Stimulated activated naive CD8-positive, alpha-beta T cell treated with anti-CD3 and anti-CD28 coated beads, Interleukin-15, amount 100 ng/mL, for 72 hours (primary cell): ENCODE results near the gene NGFR.

ENCODE experiments used
- ATAC-seq: fragments of 150-1000 bp; cut with Tn5 transposase; 2 replicates; pipeline ENCODE4 v1.10.0; 2021; ENCODE audit warnings: mild to moderate bottlenecking, moderate library complexity
- DNase-seq, 2 donors: peaks; one replicate each; pipeline ENCODE4 v3.0.0; 2021 to 2022
- H3K27ac Mint-ChIP-seq, 2 donors: one replicate each; pipeline ENCODE4 v1.8.0; 2022; ENCODE audit warnings: mild to moderate bottlenecking in 2 of 2, mixed read lengths in 2 of 2, moderate library complexity in 2 of 2
- H3K27me3 Mint-ChIP-seq: one replicate; pipeline ENCODE4 v1.8.0; 2022; ENCODE audit warnings: mixed read lengths
- H3K4me1 Mint-ChIP-seq: one replicate; pipeline ENCODE4 v1.8.0; 2022; ENCODE audit warnings: mild to moderate bottlenecking, mixed read lengths
- H3K4me3 Mint-ChIP-seq, 2 donors: one replicate each; pipeline ENCODE4 v1.8.0; 2022; ENCODE audit warnings: mild to moderate bottlenecking in 2 of 2, mixed read lengths in 2 of 2, moderate library complexity in 1 of 2
- H3K9me3 Mint-ChIP-seq, 2 donors: one replicate each; pipeline ENCODE4 v1.8.0; 2022; ENCODE audit warnings: mixed read lengths in 2 of 2

NGFR gene

GRCh38 chr17:49494986-49495841, at the start of gene NGFR:
TSS of gene NGFR (plus strand) at chr17:49495293. CDS start at chr17:49495418, 125 bp downstream.
- no peak within 1 kb of the TSS for H3K27ac Mint-ChIP-seq
- H3K4me1 Mint-ChIP-seq = peaks cover 39% of the 10 kb centered on the region
- DNase-seq (peak; percentile 38 to 44), ATAC-seq (peak; percentile 64)
- H3K4me3 Mint-ChIP-seq = peak within 1 kb of the TSS; percentile 80 to 86
- H3K27me3 Mint-ChIP-seq = peaks cover 89% of the 10 kb centered on the region
- H3K9me3 Mint-ChIP-seq = no peaks in the 10 kb centered on the region

DNA sequence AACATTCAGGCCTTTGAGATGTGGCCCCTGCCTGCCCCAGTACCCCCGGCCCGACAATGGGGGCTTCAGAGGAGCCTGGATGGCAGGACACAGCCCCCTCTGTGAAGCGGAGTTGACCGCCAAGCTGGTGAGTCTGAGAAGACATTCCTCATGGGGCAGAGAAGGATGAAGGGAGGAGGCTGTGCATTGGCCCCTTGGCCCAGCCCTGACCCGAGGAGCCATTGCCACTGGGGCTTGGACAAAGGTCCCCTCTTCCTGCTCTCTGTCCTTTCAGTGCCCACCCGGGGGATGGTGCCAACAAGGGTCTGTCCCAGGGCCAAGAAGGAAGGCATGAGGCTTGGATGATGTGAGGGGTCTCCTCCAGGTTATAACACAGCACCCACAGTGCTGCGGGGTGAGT, 49.5 kb upstream of the NGFR start:
- Mint-ChIP-seq H3K27ac (no peak overlapping the region), H3K4me3 (no peak overlapping the region), H3K9me3 (no peaks in the 10 kb centered on the region), H3K4me1 (no peaks in the 10 kb centered on the region), H3K27me3 (peaks cover 22% of the 10 kb centered on the region)
- DNase-seq (no peak), ATAC-seq (no peak)

GRCh38 chr17:49447628-49448302, 47.3 kb upstream of the NGFR start:
- ATAC-seq = no peak
- H3K27me3 Mint-ChIP-seq = peaks cover under 1% of the 10 kb centered on the region
- no peak overlapping the region for H3K27ac Mint-ChIP-seq
- DNase-seq = no peak
- H3K4me1 Mint-ChIP-seq = peaks cover 6% of the 10 kb centered on the region
- no peaks in the 10 kb centered on the region for H3K9me3 Mint-ChIP-seq
- H3K4me3 Mint-ChIP-seq = no peak overlapping the region

GRCh38 chr17:49450181-49450580, 44.9 kb upstream of the NGFR start:
- Mint-ChIP-seq H3K4me1 (peaks cover 6% of the 10 kb centered on the region), H3K27ac (peak overlapping the region in 1 of 2 donors; percentile 76), H3K27me3 (no peaks in the 10 kb centered on the region)

DNA sequence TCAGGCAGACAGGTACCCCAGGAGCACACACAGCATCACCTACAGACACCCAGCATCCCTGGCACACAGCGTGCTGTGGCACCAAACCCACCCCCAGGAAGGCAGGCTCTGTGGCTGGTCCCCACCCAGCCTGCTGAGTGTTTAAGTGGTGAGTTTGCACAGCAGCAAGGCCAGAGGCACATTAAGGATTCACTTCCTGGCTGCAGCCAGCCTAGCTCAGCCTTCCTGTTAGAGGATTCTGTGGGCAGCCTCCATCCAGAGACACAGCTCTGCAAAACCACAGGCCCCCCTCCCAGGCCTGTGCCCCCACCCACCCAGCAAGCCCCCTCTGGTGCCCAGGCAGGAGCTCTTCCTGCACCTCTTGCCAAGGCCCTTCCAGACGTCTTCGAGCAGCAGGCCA, 44.4 kb upstream of the NGFR start:
- DNase-seq (no peak), ATAC-seq (no peak)
- Mint-ChIP-seq H3K4me1 (peaks cover 7% of the 10 kb centered on the region), H3K27me3 (peaks cover 5% of the 10 kb centered on the region), H3K4me3 (no peak overlapping the region), H3K27ac (no peak overlapping the region), H3K9me3 (no peaks in the 10 kb centered on the region)

More at GRCh38 chr17:49450181-49450580, 44.9 kb upstream of the NGFR start:
- H3K9me3 Mint-ChIP-seq = no peaks in the 10 kb centered on the region
- H3K4me3 Mint-ChIP-seq = no peak overlapping the region
- ATAC-seq (no peak), DNase-seq (no peak)

DNA sequence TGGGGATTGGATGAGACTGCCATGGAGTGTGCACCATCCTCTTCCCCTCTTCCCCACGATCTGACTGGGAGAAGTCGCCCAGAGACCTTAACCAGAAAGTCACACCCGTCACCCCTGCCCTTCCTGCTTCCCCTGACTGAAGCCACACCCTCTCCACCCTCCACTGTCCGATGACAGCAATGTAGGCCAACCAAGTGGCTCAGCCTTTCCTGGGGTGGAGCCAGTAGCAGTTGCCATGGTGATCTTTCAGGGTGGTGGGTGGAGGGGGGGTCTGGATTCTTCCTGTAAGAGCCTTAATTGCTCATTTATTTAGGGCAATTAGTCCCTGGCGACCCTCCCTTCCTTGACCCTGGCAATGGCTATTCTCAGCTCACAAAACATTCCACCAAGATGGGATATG, 42.9 kb upstream of the NGFR start:
- peaks cover 17% of the 10 kb centered on the region for H3K4me1 Mint-ChIP-seq
- no peak overlapping the region for H3K4me3 Mint-ChIP-seq
- no peak overlapping the region for H3K27ac Mint-ChIP-seq
- H3K27me3 Mint-ChIP-seq = peaks cover 20% of the 10 kb centered on the region
- ATAC-seq (no peak), DNase-seq (no peak)
- no peaks in the 10 kb centered on the region for H3K9me3 Mint-ChIP-seq

- Mint-ChIP-seq H3K4me1 (peaks cover 17% of the 10 kb centered on the region), H3K27me3 (peaks cover 24% of the 10 kb centered on the region), H3K4me3 (no peak overlapping the region), H3K9me3 (no peaks in the 10 kb centered on the region), H3K27ac (peak overlapping the region in 1 of 2 donors; percentile 51)
- no peak for DNase-seq
- ATAC-seq = no peak
These were observed 42.4 kb upstream of the NGFR start for GRCh38 chr17:49452661-49453060.

DNA sequence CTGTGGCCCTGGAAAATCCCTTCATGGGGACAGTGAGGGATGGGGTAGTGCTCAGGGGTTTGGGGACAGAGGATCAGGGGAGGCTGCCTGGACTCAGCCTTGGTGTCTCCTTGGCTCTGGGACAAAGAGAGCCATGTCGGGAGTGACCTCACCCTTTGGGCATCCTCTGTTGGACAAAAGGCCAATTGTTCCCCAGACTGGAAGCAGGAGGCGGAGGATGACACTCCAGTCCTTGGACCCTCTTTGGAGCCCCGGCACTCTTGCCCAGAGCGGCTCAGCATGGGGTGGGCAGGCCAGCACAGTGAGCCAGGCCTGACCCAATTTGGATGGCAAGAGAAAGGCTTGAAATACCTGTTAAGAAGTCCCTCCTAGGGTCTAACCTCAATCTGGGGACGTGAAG, 41.0 kb upstream of the NGFR start:
- no peak for ATAC-seq
- no peak overlapping the region for H3K4me3 Mint-ChIP-seq
- no peaks in the 10 kb centered on the region for H3K9me3 Mint-ChIP-seq
- DNase-seq = no peak
- peaks cover 17% of the 10 kb centered on the region for H3K4me1 Mint-ChIP-seq
- peaks cover 36% of the 10 kb centered on the region for H3K27me3 Mint-ChIP-seq
- H3K27ac Mint-ChIP-seq = no peak overlapping the region

DNA sequence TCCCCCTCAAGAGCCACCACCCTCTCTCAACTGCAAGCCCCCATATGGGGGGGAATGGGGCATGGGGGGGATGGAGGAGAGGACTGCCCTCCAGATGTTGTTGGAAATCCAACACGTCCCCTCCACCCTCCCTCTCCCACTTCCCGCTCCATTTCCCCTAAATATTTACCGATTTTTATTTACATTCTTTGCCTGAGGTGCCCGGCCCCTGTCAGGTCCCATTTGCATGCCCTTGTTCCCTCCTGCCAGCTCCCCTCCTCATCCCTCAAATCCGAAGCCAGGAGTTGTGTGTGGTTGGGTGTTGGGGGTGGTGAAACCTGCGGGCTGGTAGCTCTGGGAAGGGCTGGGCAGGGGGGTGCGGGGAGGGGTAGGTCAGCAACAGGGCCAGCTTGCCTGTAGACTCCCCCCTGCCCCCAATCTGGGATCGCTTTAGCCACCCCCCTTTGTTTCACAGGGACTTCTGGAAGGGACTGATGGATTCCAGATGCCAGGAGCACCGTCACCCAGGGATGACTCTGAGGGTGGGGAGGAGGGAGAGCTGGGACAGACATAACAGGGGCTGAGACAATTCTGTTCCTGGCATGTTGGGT, 39.7 kb upstream of the NGFR start:
- no peak overlapping the region for H3K27ac Mint-ChIP-seq
- H3K4me1 Mint-ChIP-seq = peaks cover 17% of the 10 kb centered on the region
- H3K9me3 Mint-ChIP-seq = no peaks in the 10 kb centered on the region
- ATAC-seq = no peak
- no peak for DNase-seq
- H3K4me3 Mint-ChIP-seq = no peak overlapping the region
- peaks cover 48% of the 10 kb centered on the region for H3K27me3 Mint-ChIP-seq

GRCh38 chr17:49456183-49456965, 38.7 kb upstream of the NGFR start:
- Mint-ChIP-seq H3K27ac (no peak overlapping the region), H3K9me3 (no peaks in the 10 kb centered on the region)
- no peak for DNase-seq

DNA sequence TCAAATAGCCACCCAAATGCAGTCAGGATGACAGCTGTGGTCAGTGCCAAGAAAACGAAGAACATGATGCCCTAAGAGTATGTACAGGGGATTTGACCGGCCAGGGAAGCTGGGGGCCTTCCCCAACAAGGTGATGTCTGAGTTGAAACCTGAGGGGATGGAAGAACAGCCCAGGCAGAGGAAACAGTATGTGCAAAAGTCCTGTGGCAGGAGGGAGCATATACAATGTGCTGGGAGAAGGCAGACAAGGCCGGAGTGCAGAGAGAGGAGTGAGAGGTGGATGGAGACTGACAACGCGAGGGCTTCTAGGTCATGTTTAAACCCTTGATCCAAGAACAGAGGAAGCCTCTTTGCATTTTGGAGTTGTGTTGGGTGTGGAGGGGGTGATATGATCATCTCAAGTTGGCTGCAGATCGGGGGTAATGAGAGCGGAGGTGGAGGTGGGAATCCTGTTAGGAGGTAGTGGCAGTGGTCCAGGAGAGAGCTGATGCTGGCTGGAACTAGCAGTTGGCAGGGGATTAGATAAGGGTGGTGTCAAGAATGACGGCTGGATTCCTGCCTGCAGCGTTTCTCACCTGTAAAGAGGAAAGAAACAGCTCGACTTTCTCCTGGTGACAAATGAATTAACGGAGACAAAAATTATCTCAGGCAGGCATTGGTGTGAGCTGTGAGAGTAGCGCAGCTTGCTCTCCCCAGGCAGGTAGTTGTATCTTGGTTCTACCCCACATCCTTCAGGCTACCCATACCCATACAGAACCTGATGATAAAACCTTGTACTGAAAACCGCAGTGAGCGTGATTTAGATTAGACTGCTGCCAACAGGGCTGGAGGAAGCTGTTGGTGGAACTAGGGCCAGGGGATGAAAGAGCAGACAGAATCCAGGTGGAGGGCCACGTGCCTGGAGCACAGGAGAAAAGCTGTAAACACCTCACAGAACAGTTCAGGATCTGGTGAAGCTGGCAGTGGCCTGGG, 37.2 kb upstream of the NGFR start:
- H3K4me1 Mint-ChIP-seq = peaks cover 11% of the 10 kb centered on the region
- DNase-seq (no peak), ATAC-seq (no peak)
- peak overlapping the region in 1 of 2 donors; percentile 46 for H3K27ac Mint-ChIP-seq
- H3K4me3 Mint-ChIP-seq = no peak overlapping the region
- H3K9me3 Mint-ChIP-seq = no peaks in the 10 kb centered on the region
- peaks cover 56% of the 10 kb centered on the region for H3K27me3 Mint-ChIP-seq

More at GRCh38 chr17:49456183-49456965, 38.7 kb upstream of the NGFR start:
- Mint-ChIP-seq H3K4me1 (peaks cover 14% of the 10 kb centered on the region), H3K4me3 (no peak overlapping the region), H3K27me3 (peaks cover 48% of the 10 kb centered on the region)
- no peak for ATAC-seq

- Mint-ChIP-seq H3K4me1 (peaks cover 11% of the 10 kb centered on the region), H3K4me3 (no peak overlapping the region), H3K27me3 (peaks cover 72% of the 10 kb centered on the region), H3K9me3 (peaks cover 5 to 14% of the 10 kb centered on the region in 2 donors), H3K27ac (peak overlapping the region in 1 of 2 donors; percentile 65)
- no peak for DNase-seq
- ATAC-seq = no peak
These were observed 35.6 kb upstream of the NGFR start for GRCh38 chr17:49459401-49459984.

DNA sequence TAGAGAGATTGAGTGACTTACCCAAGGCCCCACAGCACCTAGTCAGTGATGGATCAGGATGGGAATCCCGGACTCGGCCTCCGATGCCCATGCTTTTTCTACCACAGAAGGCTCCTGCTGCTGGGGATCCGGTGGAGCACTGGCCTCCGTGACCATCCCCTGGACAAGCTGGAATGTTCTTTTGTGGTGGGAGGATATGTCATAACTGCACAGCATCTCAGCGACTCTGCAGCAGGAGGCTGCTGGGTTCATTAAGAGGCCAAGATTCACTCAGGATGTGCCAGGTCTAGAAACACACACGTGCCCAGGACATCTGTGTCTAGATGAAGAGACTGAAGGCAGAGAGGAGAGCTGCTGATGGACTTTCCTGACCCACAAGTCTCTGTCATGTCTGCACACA, 34.7 kb upstream of the NGFR start:
- Mint-ChIP-seq H3K9me3 (peaks cover 5 to 15% of the 10 kb centered on the region in 2 donors), H3K4me1 (peaks cover 11% of the 10 kb centered on the region), H3K27me3 (peaks cover 77% of the 10 kb centered on the region), H3K27ac (no peak overlapping the region), H3K4me3 (no peak overlapping the region)
- ATAC-seq = no peak
- no peak for DNase-seq

- peaks cover 2% of the 10 kb centered on the region for H3K4me1 Mint-ChIP-seq
- ATAC-seq = no peak
- H3K27me3 Mint-ChIP-seq = peaks cover 75% of the 10 kb centered on the region
- no peak overlapping the region for H3K4me3 Mint-ChIP-seq
- DNase-seq = no peak
- peaks cover 5 to 15% of the 10 kb centered on the region in 2 donors for H3K9me3 Mint-ChIP-seq
- no peak overlapping the region for H3K27ac Mint-ChIP-seq
These were observed 33.5 kb upstream of the NGFR start for GRCh38 chr17:49461580-49461979.
